ENCODE data around the gene RPL15. TPM values are rescaled to one million over a fixed set of nuclear protein-coding genes. Genes with fewer than 3 reads are reported as not detected.

Gene RPL15
- total and polyA plus RNA-seq, 10 of the 15 experiments (the other 5 are each of a cell fraction or from before 2014, with no cell fraction given): 2,885 to 10,761 (median 4,017) TPM

GRCh38 chr3:23913182-23913581 lies 3.8 kb upstream of the RPL15 start (continued):
- TF ChIP-seq E4F1 (IDR thresholded peaks at IDR 0.05; ENCODE audit: borderline replicate concordance, partially characterized antibody) (no peak), ZNF24 (IDR thresholded peaks at IDR 0.05) (no peak), ZNF384 (IDR thresholded peaks at IDR 0.05; ENCODE audit: borderline replicate concordance, low read depth, low read length) (no peak), ZNF217 (IDR thresholded peaks at IDR 0.05) (no peak)

GRCh38 chr3:23913873-23914743 lies 2.8 kb upstream of the RPL15 start:
- Histone ChIP-seq H3K9me3 (replicated peaks; ENCODE audit: control insufficient read depth, insufficient read depth, low read length) (no peaks in the 10 kb centered on the region), H3K27me3 (replicated peaks in 1 of 2; ENCODE audit: control insufficient read depth in 2 of 2, insufficient read depth in 2 of 2, low read length in 1 of 2) (no peaks in the 10 kb centered on the region), H3K36me3 (ENCODE audit: control insufficient read depth in 2 of 2, insufficient read depth in 2 of 2, low read length in 1 of 2) (peaks cover 0 to 12% of the 10 kb centered on the region in 2 experiments; a peak in 2 of 4 replicates), H3K9ac (ENCODE audit: control insufficient read depth, insufficient read depth, low read length) (no peak overlapping the region), H3K79me2 (ENCODE audit: control insufficient read depth, insufficient read depth, low read length) (peaks cover 56% of the 10 kb centered on the region), H3K4me1 (ENCODE audit: control insufficient read depth, insufficient read depth, low read length) (peaks cover 3% of the 10 kb centered on the region), H2AFZ (ENCODE audit: control insufficient read depth, low read depth, low read length) (no peak overlapping the region), H3K4me3 (peak overlapping the region; percentile 82; the same call in 1 of the 2 replicates), H4K20me1 (ENCODE audit: control insufficient read depth, insufficient read depth) (peaks cover 5% of the 10 kb centered on the region; the same call in 1 of the 2 replicates), H3K4me2 (ENCODE audit: control insufficient read depth, insufficient read depth) (peak overlapping the region; percentile 94), H3K27ac (ENCODE audit: control insufficient read depth, insufficient read depth) (peak overlapping the region; percentile 57)
- intact Hi-C loops (cut with micrococcal nuclease; ENCODE audit: unreplicated experiment): no loop called here
- POLR2A ChIA-PET: interaction anchor here (0.7 to 0.9 kb wide), 2 partner anchors 22 to 32 kb away, joined by 3 read pairs; no protein-coding TSS in a partner anchor
- DNase-seq (ENCODE audit: low read depth, low spot score) (no peak), FAIRE-seq (peak; percentile 27), ATAC-seq (peak; percentile 16)
- in situ Hi-C loops (cut with MboI): no loop called here
- 35% methylated on average over 3 of the region's 3 CpGs for WGBS (ENCODE audit: insufficient coverage, insufficient replicate concordance, low lambda C conversion rate, missing lambda C conversion rate)
- RAD21 ChIA-PET (ENCODE audit: unreplicated experiment): interaction anchor here (1.3 kb wide), 1 partner anchor 77 kb away, joined by 4 read pairs; no protein-coding TSS in a partner anchor
- CTCF ChIA-PET: interaction anchor here (0.6 to 2.0 kb wide), 3 partner anchors 26 to 271 kb away, joined by 4 to 8 read pairs (median 5); no protein-coding TSS in a partner anchor
- SMC1A ChIA-PET (ENCODE audit: uncharacterized antibody, unreplicated experiment): interaction anchor here (0.5 to 2.7 kb wide), 4 partner anchors 45 to 80 kb away, joined by 3 to 7 read pairs (median 3); no protein-coding TSS in a partner anchor
- no TSS peak for BruUV-seq (replicated peaks)
- TF ChIP-seq SREBF1 (IDR thresholded peaks at IDR 0.05; ENCODE audit: low read length) (no peak), SMARCA5 (IDR thresholded peaks at IDR 0.05) (no peak), BRCA1 (IDR thresholded peaks at IDR 0.05; ENCODE audit: low read depth, low read length) (no peak), PAX5 (IDR thresholded peaks at IDR 0.05; ENCODE audit: borderline replicate concordance, low read depth, low read length) (no peak), CREM (IDR thresholded peaks at IDR 0.05; ENCODE audit: low read depth) (peak; percentile 63), ZZZ3 (IDR thresholded peaks at IDR 0.05; ENCODE audit: control insufficient read depth, insufficient read length, low read depth) (no peak), IRF5 (IDR thresholded peaks at IDR 0.05; ENCODE audit: borderline replicate concordance) (no peak), FOXM1 (IDR thresholded peaks at IDR 0.05; ENCODE audit: low read depth, low read length) (peak; percentile 54; the same call in 1 of the 2 replicates), MEF2A (IDR thresholded peaks at IDR 0.05; ENCODE audit: insufficient read depth, low read depth, low read length) (0 out of 2 replicates have a peak, but pooled peaks have one; percentile 59), USF1 (IDR thresholded peaks at IDR 0.05; ENCODE audit: borderline replicate concordance, extremely low read length, insufficient read depth, low read depth, low read length) (no peak), YY1 (IDR thresholded peaks at IDR 0.05; ENCODE audit: low read depth, low read length) (no peak)
